ENCODE results near the gene CD109. TPM values are rescaled to one million over a fixed set of nuclear protein-coding genes. Genes with fewer than 3 reads are reported as not detected.

CD109 gene
- total and polyA plus RNA-seq, 2 of the 4 experiments (the other 2 are of a cell fraction): 3.6 to 5.0 TPM

GRCh38 chr6:73739096-73739495 is 43.1 kb downstream of the CD109 start:
- no peak overlapping the region for H3K56ac ChIP-seq (ENCODE audit: extremely low read depth, insufficient read depth, low read length)
- no peaks in the 10 kb centered on the region for H3K9me1 ChIP-seq (ENCODE audit: insufficient read depth, low read length)
- no peak overlapping the region for H2AK5ac ChIP-seq (ENCODE audit: low read depth, low read length)
- H3K9me3 ChIP-seq (ENCODE audit: control insufficient read depth, insufficient read depth, low read length): no peaks in the 10 kb centered on the region
- DNase-seq (peak; percentile 78), ATAC-seq (ENCODE audit: low read depth) (peak; percentile 78)
- no peak overlapping the region for H2BK15ac ChIP-seq (ENCODE audit: low read depth, low read length)
- no peak overlapping the region for H3K4me3 ChIP-seq (ENCODE audit: insufficient read depth, low read depth, low read length)
- intact Hi-C loops (cut with micrococcal nuclease) (loop anchor here (1.0 to 5.0 kb wide), 6 partner anchors 118 to 1472 kb away; no protein-coding TSS in a partner anchor), in situ Hi-C loops (cut with MboI; ENCODE audit: low sequenced_read_pairs) (no loop called here), dilution Hi-C loops (cut with HindIII; ENCODE audit: low sequenced_read_pairs, unreplicated experiment) (no loop called here)
- no peaks in the 10 kb centered on the region for H4K20me1 ChIP-seq (ENCODE audit: insufficient read depth, low read length)
- H2AFZ ChIP-seq (replicated peaks; ENCODE audit: low read length, poor library complexity): no peak overlapping the region
- no peak overlapping the region for H2BK120ac ChIP-seq (ENCODE audit: low read depth, low read length)
- H4K91ac ChIP-seq (ENCODE audit: insufficient read depth, low read depth, low read length): no peak overlapping the region
- no peaks in the 10 kb centered on the region for H3K36me3 ChIP-seq (ENCODE audit: control insufficient read depth, insufficient read depth, low read length)
- no peak overlapping the region for H2AK9ac ChIP-seq (replicated peaks; ENCODE audit: low read depth, low read length, poor library complexity)
- no peak overlapping the region for H3K27ac ChIP-seq (ENCODE audit: insufficient read depth, low read length)
- no CpG with 5 or more reads among the region's 2 CpGs for WGBS, 2 experiments (ENCODE audit: extremely low coverage in 2 of 2, insufficient read length in 1 of 2)
- no peak overlapping the region for H2BK5ac ChIP-seq (ENCODE audit: low read depth, low read length, poor library complexity, severe bottlenecking)
- H3K4ac ChIP-seq (ENCODE audit: low read depth, low read length): no peak overlapping the region
- no peak overlapping the region for H3K18ac ChIP-seq (ENCODE audit: low read depth, low read length)
- no peak overlapping the region for H2BK20ac ChIP-seq (ENCODE audit: low read depth, low read length)
- no TSS peak for BruUV-seq (replicated peaks)
- TF ChIP-seq MXI1 (IDR thresholded peaks at IDR 0.05; ENCODE audit: borderline replicate concordance, low read depth, low read length) (no peak), MAFK (IDR thresholded peaks at IDR 0.05; ENCODE audit: low read depth, low read length) (no peak), USF2 (IDR thresholded peaks at IDR 0.05; ENCODE audit: low read depth, low read length) (no peak), RAD21 (IDR thresholded peaks at IDR 0.05; ENCODE audit: low read length) (peak; percentile 92), RCOR1 (IDR thresholded peaks at IDR 0.05; ENCODE audit: insufficient replicate concordance, low read length) (no peak), CTCF (conservative IDR thresholded peaks at IDR 0.05; ENCODE audit: low read depth, low read length) (peak; percentile 86), NFE2L2 (IDR thresholded peaks at IDR 0.05; ENCODE audit: low read depth, low read length) (no peak), CHD1 (IDR thresholded peaks at IDR 0.05; ENCODE audit: low read depth, low read length) (no peak), ELK1 (IDR thresholded peaks at IDR 0.05; ENCODE audit: borderline replicate concordance, low read depth, low read length) (no peak), CEBPB (IDR thresholded peaks at IDR 0.05; ENCODE audit: low read depth, low read length) (no peak), SMC3 (IDR thresholded peaks at IDR 0.05; ENCODE audit: low read depth, low read length) (peak; percentile 94), BHLHE40 (IDR thresholded peaks at IDR 0.05; ENCODE audit: low read depth, low read length) (no peak)
- H3K4me2 ChIP-seq (ENCODE audit: low read depth, low read length): no peak overlapping the region
- H3K14ac ChIP-seq (replicated peaks; ENCODE audit: low read depth, low read length): no peak overlapping the region
- no peak overlapping the region for H3K9ac ChIP-seq (ENCODE audit: low read depth, low read length)
- H3K27me3 ChIP-seq (ENCODE audit: control insufficient read depth, insufficient read depth, low read length): no peaks in the 10 kb centered on the region
- 0 out of 4 replicates have a peak, but pooled peaks cover 0 to 3% of the 10 kb centered on the region in 2 experiments for H3K79me1 ChIP-seq (ENCODE audit: low read depth in 1 of 2, low read length in 2 of 2)
- POLR2A ChIA-PET (ENCODE audit: unreplicated experiment): no interaction called here
- peaks cover 2% of the 10 kb centered on the region; the same call in 1 of the 2 replicates for H3K4me1 ChIP-seq (ENCODE audit: control insufficient read depth, insufficient read depth, low read length)
- no peak overlapping the region for H4K8ac ChIP-seq (ENCODE audit: low read depth in 2 of 2, low read length in 2 of 2)
- H4K5ac ChIP-seq (ENCODE audit: low read depth, low read length): no peak overlapping the region
- CTCF ChIA-PET: interaction anchor here (0.6 to 1.0 kb wide), 5 partner anchors 9 to 100 kb away, joined by 3 read pairs; no protein-coding TSS in a partner anchor
- H3K23ac ChIP-seq (ENCODE audit: low read depth, low read length): no peak overlapping the region

Measured in IMR-90 (cell line).